Natural killer cell (primary cell): ENCODE measurements around the gene SLC4A9. TPM values are rescaled to one million over a fixed set of nuclear protein-coding genes. Genes with fewer than 3 reads are reported as not detected.
"Not testable (repeated sequence)": the region's sequence is repeated elsewhere in the genome, so short reads cannot be mapped to it uniquely, and the experiment has no call there.

ENCODE experiments used
- ATAC-seq, 3 donors: fragments of 150-1000 bp in 2 of 3; fragments of 200-7000 bp in 1 of 3; cut with Tn5 transposase; 1 replicate in 1 of 3; 2 replicates in 2 of 3; pipeline ENCODE4 v1.10.0; 2021; ENCODE audit warnings: mild to moderate bottlenecking in 2 of 3, moderate library complexity in 2 of 3
- DNase-seq, 2 donors: peaks; one replicate each; pipeline versions ENCODE4 v3.0.0 to v3.0.0-alpha.2; 2013 to 2021; ENCODE audit warnings: mixed read lengths in 1 of 2
- H3K27ac ChIP-seq: one replicate; pipeline ENCODE4 v1.5.1; 2013; ENCODE audit warnings: mild to moderate bottlenecking, low read length
- H3K27me3 ChIP-seq: one replicate; pipeline ENCODE4 v1.6.1; 2013; ENCODE audit warnings: low read length; ENCODE audit not compliant: control insufficient read depth, insufficient read depth
- H3K36me3 ChIP-seq: one replicate; pipeline ENCODE4 v1.6.1; 2013; ENCODE audit warnings: low read length; ENCODE audit not compliant: control insufficient read depth, insufficient read depth
- H3K4me1 ChIP-seq: one replicate; pipeline ENCODE4 v1.6.1; 2013; ENCODE audit warnings: low read length; ENCODE audit not compliant: control insufficient read depth, insufficient read depth
- H3K4me3 ChIP-seq: one replicate; pipeline ENCODE4 v1.5.1; 2013; ENCODE audit warnings: low read length
- H3K9me3 ChIP-seq: one replicate; pipeline ENCODE4 v1.6.1; 2013; ENCODE audit warnings: low read length; ENCODE audit not compliant: control insufficient read depth, insufficient read depth
- H3K27ac Mint-ChIP-seq, 2 donors: one replicate each; pipeline ENCODE4 v1.8.0; 2022; ENCODE audit warnings: mild to moderate bottlenecking in 2 of 2, mixed read lengths in 2 of 2, moderate library complexity in 1 of 2
- H3K27me3 Mint-ChIP-seq, 2 donors: one replicate each; pipeline ENCODE4 v1.8.0; 2022; ENCODE audit warnings: low read depth in 2 of 2, mixed read lengths in 2 of 2
- H3K36me3 Mint-ChIP-seq: one replicate; pipeline ENCODE4 v1.8.0; 2022; ENCODE audit warnings: mixed read lengths
- H3K4me1 Mint-ChIP-seq, 2 donors: one replicate each; pipeline ENCODE4 v1.8.0; 2022; ENCODE audit warnings: mixed read lengths in 2 of 2
- H3K4me3 Mint-ChIP-seq: one replicate; pipeline ENCODE4 v1.8.0; 2022; ENCODE audit warnings: mild to moderate bottlenecking, moderate library complexity, mixed read lengths
- H3K9me3 Mint-ChIP-seq, 2 donors: one replicate each; pipeline ENCODE4 v1.8.0; 2022; ENCODE audit warnings: mixed read lengths in 2 of 2
- CTCF ChIP-seq: fragments of 200-600 bp; IDR thresholded peaks from one replicate; pipeline ENCODE4 v1.8.0; 2022; ENCODE audit warnings: antibody characterized with exemption
- WGBS: methylation state at CpG from one replicate; pipeline ENCODE4 v1.1.7; 2013; ENCODE audit warnings: missing lambda C conversion rate; ENCODE audit not compliant: insufficient coverage; 5-methylcytosine and 5-hydroxymethylcytosine counted together
- intact Hi-C: fragments of 100-400 bp; cut with micrococcal nuclease; formaldehyde crosslinking; loops from one replicate; pipeline ENCODE4 v1.14.2; 2022
- total RNA-seq, 4 donors: library from RNA; stranded (reverse); fragments of 120-200 nt in 1 of 4; gene quantifications; one replicate each; pipeline versions ENCODE4 v1.2.3 to v1.2.4, GENCODE V29; 2013 to 2022

SLC4A9 gene
- total RNA-seq, 3 donors from 2014 or later (not counting 1 experiment from before 2014, with no cell fraction given), result not detected

DNA sequence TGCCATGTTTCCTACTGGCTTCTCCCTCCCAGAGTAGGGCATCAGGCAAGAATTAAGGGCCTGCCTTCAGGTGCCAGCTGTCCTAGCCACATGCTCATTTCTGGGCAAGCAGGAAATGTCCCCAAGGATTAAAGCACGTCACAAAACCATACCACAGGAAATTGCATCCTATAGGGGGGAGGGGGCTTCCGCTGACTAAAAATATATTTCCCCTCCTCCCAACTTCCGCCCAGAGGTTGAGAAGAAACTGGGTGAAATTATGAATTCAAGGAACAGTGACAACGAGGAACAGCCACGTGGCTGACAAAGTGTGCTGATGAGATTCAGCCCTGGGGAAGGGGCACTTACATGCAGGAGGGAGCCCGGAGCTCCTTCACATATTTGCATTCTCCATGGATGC, 17.7 kb upstream of the SLC4A9 start:
- 24% methylated on average over 3 of the region's 6 CpGs for WGBS
- Histone ChIP-seq H3K4me1 (peaks cover 50% of the 10 kb centered on the region), H3K27ac (no peak overlapping the region), H3K27me3 (no peaks in the 10 kb centered on the region), H3K4me3 (no peak overlapping the region), H3K9me3 (no peaks in the 10 kb centered on the region), H3K36me3 (no peaks in the 10 kb centered on the region)
- Mint-ChIP-seq H3K4me1 (peaks cover 19 to 33% of the 10 kb centered on the region in 2 donors), H3K27ac (no peak overlapping the region), H3K4me3 (no peak overlapping the region), H3K27me3 (peaks cover 6 to 12% of the 10 kb centered on the region in 2 donors), H3K36me3 (no peaks in the 10 kb centered on the region), H3K9me3 (no peaks in the 10 kb centered on the region)
- DNase-seq (peak in 1 of 2 donors; percentile 39), ATAC-seq (no peak)
- intact Hi-C loops, result no loop called here
- no peak for TF ChIP-seq CTCF

GRCh38 chr5:140342896-140343295, 17.1 kb upstream of the SLC4A9 start:
- H3K9me3 Mint-ChIP-seq, result no peaks in the 10 kb centered on the region
- H3K4me1 Mint-ChIP-seq, result peaks cover 19 to 35% of the 10 kb centered on the region in 2 donors
- no peaks in the 10 kb centered on the region for H3K36me3 Mint-ChIP-seq
- Histone ChIP-seq H3K27me3 (no peaks in the 10 kb centered on the region), H3K4me1 (peaks cover 52% of the 10 kb centered on the region), H3K27ac (no peak overlapping the region), H3K36me3 (no peaks in the 10 kb centered on the region), H3K9me3 (no peaks in the 10 kb centered on the region), H3K4me3 (no peak overlapping the region)
- ATAC-seq, result no peak
- H3K27me3 Mint-ChIP-seq, result peaks cover 6 to 12% of the 10 kb centered on the region in 2 donors
- DNase-seq, result no peak
- WGBS, result 0% methylated on average over 1 of the region's 1 CpG
- TF ChIP-seq CTCF, result no peak
- no peak overlapping the region for H3K27ac Mint-ChIP-seq
- intact Hi-C loops, result no loop called here
- H3K4me3 Mint-ChIP-seq, result no peak overlapping the region

DNA sequence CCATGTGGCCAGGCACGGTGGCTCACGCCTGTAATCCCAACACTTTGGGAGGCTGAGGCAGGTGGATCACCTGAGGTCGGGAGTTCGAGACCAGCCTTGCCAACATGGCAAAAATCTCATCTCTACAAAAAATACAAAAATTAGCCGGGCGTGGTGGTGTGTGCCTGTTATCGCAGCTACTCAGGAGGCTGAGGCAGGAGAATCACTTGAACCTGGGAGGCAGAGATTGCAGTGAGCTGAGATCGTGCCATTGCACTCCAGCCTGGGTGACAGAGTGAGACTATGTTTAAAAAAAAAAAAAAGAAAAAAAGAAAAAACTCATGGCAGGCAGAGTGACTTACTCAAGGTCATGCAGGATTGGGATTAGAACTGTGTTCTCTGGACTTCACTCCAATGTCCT, 16.1 kb upstream of the SLC4A9 start:
- H3K9me3 Mint-ChIP-seq, H3K36me3 Mint-ChIP-seq, intact Hi-C loops, H3K27ac ChIP-seq, H3K36me3 ChIP-seq, H3K27ac Mint-ChIP-seq, H3K27me3 ChIP-seq, ATAC-seq, H3K4me3 ChIP-seq, DNase-seq, H3K9me3 ChIP-seq: not testable (repeated sequence)
- 96% methylated on average over 8 of the region's 8 CpGs for WGBS
- H3K27me3 Mint-ChIP-seq, result peaks cover 10 to 17% of the 10 kb centered on the region in 2 donors
- H3K4me1 Mint-ChIP-seq, result peaks cover 19 to 35% of the 10 kb centered on the region in 2 donors
- H3K4me3 Mint-ChIP-seq, result peak overlapping the region; percentile 62
- peaks cover 56% of the 10 kb centered on the region for H3K4me1 ChIP-seq

GRCh38 chr5:140344683-140345423, 15.1 kb upstream of the SLC4A9 start:
- H3K27me3 Mint-ChIP-seq, result peaks cover 13 to 22% of the 10 kb centered on the region in 2 donors
- ATAC-seq, result no peak

More at GRCh38 chr5:140344683-140345423, 15.1 kb upstream of the SLC4A9 start:
- Histone ChIP-seq H3K36me3 (no peaks in the 10 kb centered on the region), H3K4me1 (peaks cover 46% of the 10 kb centered on the region), H3K27me3 (no peaks in the 10 kb centered on the region), H3K9me3 (no peaks in the 10 kb centered on the region), H3K4me3 (no peak overlapping the region), H3K27ac (no peak overlapping the region)
- no peak for TF ChIP-seq CTCF
- H3K27ac Mint-ChIP-seq, result no peak overlapping the region
- 77% methylated on average over 3 of the region's 4 CpGs for WGBS
- H3K4me3 Mint-ChIP-seq, result peak overlapping the region; percentile 87
- H3K4me1 Mint-ChIP-seq, result peaks cover 19 to 35% of the 10 kb centered on the region in 2 donors
- DNase-seq, result no peak
- no peaks in the 10 kb centered on the region for H3K36me3 Mint-ChIP-seq
- intact Hi-C loops, result no loop called here
- no peaks in the 10 kb centered on the region for H3K9me3 Mint-ChIP-seq
